H4 (cell line): Measurements from ENCODE around the gene ARSG. TPM values are rescaled to one million over a fixed set of nuclear protein-coding genes. Genes with fewer than 3 reads are reported as not detected.
"Not testable (repeated sequence)": the region's sequence is repeated elsewhere in the genome, so short reads cannot be mapped to it uniquely, and the experiment has no call there.

ENCODE experiments used
- DNase-seq: peaks from one replicate; pipeline ENCODE4 v3.0.0-alpha.2; 2015; ENCODE audit warnings: low spot score
- total RNA-seq: library from RNA; depleted of rRNA; stranded (reverse); fragments of >200 nt; shearing (Covaris generic); gene quantifications from 2 replicates; pipeline ENCODE4 v1.2.3, GENCODE V29; 2014; rRNA removed

Gene ARSG
- 1.3 and 5.9 TPM in 2 replicates for total RNA-seq

DNA sequence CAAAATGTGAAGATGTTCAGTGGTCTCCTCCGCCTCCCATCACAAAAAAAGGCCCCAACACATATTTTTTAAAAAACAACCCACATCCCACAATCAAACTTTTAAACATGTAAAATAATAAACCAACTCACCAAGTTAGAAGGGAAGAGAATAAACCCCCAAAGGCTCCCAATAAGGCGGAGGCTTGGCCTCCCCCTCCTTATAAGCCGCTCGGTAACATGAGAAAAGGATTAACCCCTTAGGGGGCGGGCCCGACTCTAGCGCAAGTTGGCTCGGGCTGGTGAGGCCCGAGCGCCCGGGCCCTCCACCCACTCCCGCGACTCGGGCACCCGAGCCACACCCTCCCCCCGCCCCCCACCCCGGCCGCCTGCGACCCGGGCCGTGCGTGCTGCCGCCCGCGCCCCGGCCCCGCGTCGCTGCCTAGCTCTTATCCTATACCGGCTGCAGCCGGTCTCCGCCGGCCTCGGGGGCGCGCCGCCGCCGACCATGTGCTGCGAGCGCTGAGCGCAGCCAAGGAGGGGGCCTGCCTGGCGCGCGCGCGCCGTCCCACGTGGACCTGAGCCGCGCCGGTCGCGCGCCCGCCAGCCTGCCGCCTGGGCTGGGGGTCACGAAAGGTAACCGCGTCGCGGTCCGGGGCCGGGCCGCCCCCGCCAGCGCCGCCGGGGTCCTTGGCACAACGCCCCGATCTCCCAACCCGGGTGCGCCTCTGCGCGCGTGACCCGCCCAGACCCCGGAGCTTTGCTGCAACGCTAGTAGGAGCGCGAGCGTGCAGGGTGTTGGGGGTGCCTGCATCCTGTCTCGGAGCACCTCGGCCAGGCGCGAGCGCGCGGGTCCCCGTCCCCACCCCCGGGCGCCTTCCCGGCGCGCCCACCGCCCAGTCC lies at the start of gene ARSG, which contains the start of gene SLC16A6:
Gene ARSG, plus strand, starts transcription at position 541 of the 881 bp plus-strand sequence. CDS start 15,999 bp downstream, outside the sequence.
Gene SLC16A6, minus strand, starts transcription at position 173 of the 881 bp plus-strand sequence. CDS start 12,807 bp downstream, outside the sequence.
- peak; percentile 56 for DNase-seq

DNA sequence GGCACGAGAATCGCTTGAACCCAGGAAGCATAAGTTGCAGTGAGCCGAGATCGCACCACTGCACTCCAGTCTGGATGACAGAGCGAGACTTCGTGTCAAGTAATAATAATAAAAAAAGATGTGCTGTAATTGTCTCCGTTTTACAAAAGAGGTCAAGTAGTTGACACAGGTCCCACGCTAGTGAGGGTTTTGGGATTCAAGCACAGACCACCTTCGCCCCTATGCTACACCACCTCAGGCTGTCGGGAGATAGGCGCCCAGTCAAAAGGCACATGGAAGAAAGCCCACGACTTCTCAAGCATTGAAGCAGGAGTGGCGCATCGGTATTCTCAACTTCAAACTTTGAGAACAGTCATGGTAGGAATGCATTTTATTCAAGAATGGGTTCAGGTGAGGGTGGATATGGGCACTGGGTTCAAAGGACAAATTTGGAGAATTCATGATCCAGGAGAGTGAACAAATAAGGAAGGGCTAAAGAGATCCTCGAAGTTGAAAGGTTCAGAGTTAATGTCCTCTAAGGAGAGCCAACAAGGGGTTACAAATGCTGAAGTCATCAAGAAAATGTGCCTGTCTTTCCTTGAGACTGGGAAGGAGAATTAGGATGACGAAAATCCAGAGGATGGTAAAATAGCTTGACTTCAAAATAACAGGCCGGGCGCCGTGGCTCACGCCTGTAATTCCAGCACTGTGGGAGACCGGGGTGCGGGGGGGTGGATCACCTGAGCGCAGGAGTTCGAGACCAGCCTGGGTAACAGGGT lies 44.8 kb upstream of the ARSG start:
- no peak for DNase-seq

DNA sequence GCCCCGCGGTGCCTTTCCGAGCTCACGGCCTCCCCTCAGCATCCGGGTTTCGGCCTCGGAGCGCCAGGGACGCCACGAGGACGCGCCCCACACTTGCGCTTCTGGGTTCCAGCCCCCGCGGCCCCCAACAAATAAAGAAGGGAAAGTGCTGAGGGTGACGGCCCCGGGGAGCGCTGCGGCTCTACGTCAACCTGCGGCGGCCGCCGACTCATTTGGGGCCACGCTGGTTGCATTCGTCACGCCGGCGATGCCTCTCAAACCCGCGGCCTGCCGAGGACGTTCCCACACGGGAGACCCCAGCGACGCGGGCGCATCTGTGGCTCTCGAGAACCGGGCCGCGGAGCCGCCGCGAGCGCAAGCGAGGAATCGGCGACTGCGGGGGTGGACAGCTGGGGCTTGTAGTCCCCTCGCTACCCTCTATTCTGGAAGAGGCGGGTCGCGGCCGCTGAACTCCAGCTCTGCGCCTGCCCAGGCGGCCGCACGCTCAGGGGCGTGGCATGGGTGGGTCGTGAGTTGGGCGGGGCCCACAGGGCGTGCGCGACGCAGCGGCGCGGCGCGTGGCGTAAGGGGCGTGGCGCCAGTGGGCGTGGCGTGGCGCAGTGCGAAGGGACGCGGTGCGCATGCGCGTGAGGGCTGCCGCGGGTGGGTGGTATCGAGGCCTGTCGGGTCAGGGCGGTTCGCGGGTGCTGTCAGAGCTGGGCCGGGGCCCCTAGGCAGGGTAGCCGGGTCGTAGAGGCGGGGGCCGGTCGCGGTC lies 43.7 kb upstream of the ARSG start, which contains the start of gene AMZ2:
Gene AMZ2, plus strand, starts transcription at position 599 of the 754 bp plus-strand sequence. CDS start 2,145 bp downstream, outside the sequence.
- DNase-seq, result peak; percentile 90

DNA sequence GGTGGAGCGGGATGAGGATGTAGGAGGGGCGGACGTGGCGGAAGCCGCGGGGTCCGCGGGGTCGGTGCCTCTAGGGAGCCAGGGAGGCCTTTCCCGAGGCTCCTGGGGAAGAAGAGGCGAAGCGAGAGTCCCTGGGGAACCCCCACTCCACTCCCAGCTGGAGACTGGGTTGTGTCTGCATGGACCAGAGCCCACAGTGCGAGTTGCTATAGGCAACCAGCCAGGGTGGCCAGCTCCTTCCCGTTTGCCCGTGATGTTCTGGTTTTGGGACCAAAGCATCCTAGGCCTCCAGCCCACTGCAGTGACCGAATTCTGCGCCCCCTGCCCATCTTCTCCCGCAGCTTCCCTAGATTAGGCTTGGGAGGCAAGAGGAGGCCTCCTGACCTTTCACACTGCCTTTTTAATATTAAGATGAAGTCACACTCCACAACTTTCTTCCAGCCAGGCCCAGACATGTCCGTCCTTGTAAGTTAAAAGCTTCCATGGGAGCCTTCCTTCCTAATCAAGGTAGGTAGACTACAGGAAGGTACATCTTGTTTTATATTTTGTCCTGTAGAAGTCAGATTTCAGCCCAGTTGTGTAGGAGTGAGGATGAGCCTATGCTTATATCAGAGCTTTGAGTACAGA lies 43.0 kb upstream of the ARSG start:
- no peak for DNase-seq

DNA sequence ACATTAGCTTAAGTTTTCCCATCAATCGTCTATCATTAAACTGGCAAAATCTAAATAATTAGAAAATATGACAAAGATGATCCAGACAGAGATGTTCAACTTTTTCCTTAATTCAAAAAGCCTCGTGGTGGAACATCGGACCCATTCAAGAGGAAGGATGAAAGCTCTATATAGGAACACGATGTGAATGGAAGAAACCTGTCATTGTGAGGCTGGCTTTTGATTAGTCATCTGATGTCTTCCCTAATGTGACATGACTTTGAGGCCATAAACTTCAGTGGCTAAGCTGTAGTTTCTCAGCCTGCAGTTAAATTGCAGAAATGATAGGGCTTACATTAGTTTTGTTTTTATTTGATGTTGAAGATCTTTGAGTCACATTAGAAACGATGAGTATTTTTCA lies 42.4 kb upstream of the ARSG start:
- no peak for DNase-seq

DNA sequence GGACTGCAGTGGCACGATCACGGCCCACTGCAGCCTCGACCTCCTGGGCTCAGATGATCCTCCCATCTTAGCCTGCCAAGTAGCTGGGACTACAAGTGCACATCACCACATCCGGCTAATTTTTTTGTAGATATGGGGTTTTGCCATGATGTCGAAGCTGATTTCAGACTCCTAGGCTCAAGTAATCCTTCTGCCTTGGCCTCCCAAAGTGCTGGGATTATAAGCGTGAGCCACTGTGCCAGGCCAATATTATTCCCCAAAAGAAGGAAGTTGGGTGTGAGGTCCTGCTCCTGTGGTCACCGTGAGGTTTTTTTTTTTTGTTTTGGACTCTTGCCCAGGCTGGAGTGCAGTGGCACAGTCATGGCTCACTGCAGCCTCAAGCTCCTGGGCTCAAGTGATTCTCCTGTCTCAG lies 41.9 kb upstream of the ARSG start:
- no peak for DNase-seq

DNA sequence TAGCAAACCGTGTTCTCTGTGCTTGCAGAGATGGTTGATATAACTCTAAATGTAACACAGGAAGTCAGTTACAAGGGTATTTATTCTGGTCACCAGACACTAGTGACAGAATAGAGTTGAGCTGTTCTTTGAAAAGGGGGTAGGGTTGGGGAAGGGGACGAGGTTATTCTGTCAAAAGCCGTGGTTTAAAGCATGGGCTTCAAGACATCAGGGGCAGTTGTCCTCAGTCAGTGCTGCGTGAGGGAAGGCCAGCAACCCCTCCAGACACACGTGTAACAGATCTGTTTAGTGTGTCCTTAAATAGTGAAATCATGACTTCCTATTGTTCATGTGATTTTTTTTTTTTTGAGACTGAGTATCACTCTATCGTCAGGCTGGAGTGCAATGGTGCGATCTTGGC lies 37.9 kb upstream of the ARSG start:
- not testable (repeated sequence) for DNase-seq

DNA sequence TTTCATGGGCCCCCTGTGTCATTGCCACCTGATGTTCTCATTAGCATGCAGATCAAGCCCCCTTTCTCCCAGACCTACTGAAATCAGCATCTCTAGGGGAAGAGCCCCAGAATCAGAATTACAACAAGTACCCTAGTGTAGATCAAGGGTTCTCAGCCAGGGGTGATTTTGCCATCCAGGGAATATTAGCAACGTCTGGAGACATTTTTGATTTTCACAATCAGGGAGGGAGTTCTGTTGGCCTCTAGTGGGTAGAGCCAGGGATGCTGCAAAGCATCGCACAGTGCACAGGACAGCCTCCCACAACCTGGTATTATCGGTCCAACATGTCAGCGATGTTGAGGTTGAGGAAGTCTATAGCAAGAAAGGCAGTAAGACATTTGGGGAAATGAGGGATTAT lies 36.1 kb upstream of the ARSG start:
- DNase-seq, result no peak

DNA sequence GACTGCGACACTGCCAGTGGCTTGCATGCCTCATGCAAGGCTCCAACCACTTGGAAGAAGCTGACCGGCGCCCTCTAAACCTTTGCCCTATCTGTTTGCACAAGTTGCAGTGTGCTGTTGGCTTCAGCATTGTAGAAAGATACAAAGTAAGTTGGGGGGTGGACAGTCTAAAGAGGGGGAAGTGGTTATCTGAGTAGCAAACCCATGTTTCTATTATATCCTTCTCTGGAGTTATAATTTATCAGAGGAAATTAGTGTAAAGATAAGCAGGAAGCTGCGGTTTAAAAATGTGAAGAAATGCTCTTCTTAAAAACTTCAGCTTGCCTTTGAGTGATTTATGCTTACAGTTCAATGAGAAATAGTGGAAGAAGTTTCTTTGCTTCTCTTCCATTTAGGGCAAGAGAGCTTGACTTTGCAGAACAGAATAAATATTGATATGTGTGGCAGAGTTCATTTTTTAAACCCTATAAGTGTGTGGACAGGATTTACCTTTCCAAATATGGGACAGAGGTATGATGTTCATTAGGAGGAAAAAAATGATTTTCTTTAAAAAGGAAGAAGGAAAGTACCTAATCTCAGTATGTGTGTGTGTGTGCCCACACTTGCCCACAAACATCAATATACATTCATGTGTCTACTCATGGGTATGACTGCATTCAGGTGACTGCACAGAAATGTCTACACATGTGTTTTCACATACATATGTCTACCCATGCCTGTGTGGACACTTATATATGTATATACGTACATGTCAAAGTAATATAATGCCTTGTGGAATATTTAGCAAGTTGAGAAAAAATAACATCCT lies 35.4 kb upstream of the ARSG start:
- DNase-seq, result no peak

DNA sequence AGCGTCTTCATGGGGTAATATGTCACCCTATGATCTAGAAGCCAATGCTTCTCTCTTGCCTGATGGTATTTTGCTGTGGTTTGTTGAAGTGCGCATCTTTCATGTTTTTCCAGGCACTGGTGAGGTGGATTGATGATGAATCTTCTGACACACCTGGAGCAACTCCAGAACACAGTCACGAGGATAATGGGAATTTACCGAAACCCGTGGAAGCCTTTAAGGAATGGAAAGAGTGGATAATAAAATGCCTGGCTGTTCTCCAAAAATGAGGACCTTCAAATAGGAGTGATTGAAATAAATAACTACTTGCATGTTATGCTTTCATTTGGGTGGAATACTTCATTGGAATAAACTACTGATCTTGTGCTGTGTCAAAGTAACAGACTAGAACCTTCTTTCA lies 34.6 kb upstream of the ARSG start:
- not testable (repeated sequence) for DNase-seq

DNA sequence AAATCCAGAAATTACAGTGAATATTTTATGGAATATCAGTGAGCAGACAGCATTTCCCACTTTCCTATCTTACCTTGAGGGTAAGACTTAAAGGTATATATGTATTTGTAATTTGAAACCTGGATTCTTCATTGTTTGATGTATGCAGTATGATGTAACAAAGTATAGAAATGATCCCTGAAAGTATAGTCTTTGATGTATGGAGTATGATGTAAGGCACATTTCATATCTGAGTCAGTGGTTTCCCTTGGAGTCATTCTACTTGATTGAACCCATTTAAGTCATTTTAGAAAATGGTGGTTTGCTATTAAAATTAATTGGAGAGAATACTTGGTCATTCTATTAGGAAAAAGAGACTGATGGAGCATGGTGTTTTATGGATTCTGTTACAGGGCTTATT lies 33.4 kb upstream of the ARSG start:
- DNase-seq, result no peak

DNA sequence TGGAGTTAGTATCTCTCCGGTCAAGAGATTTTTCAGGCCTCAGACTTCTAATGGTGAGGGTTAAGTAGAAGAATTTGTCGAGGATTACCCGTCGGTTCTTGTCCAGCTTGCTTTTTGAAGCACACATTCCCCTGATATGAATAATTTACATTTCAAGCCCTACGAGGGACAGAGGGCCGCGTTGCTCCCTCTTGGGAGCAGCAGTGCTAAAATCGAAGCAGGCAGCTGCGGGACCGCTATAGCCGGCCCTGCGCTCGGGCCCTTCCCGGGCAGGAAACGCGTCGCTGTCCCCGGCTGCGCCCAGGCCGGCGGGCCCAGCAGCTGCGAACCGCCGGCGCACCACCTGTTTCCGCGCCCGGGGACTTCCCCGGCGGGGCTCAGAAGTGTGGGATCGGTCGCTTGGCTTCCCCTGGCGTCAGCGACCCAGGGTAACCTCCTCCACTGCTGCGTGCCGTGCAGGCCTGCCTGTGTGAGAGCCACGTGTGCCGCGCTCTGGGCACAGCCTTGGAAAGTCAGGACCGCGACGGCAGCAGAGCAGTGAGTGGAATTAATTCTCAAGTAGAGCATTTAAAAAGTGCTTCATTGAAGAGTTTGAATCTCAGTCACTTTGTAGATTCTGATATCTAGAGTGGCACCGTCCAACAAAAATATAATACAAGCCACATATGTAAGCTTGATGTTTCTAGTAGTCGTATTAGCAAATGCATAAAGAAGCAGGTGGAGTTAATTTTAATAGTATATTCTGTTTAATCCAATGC lies 32.2 kb upstream of the ARSG start:
- DNase-seq, result not testable (repeated sequence)

DNA sequence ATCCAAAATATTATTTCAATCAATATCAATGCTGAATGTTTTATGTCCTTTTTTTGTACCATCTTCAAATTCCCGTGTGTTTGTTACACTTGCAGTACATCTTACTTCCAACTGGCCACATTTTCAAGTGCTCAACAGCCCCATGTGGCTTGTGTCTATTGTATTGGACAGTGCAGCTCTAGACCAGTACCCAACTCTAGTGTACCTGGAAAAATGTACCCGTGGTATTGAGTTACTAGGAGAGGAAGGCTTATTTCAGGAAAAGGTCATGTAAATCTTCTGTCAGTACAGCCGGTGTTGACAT lies 31.7 kb upstream of the ARSG start:
- DNase-seq, result not testable (repeated sequence)

DNA sequence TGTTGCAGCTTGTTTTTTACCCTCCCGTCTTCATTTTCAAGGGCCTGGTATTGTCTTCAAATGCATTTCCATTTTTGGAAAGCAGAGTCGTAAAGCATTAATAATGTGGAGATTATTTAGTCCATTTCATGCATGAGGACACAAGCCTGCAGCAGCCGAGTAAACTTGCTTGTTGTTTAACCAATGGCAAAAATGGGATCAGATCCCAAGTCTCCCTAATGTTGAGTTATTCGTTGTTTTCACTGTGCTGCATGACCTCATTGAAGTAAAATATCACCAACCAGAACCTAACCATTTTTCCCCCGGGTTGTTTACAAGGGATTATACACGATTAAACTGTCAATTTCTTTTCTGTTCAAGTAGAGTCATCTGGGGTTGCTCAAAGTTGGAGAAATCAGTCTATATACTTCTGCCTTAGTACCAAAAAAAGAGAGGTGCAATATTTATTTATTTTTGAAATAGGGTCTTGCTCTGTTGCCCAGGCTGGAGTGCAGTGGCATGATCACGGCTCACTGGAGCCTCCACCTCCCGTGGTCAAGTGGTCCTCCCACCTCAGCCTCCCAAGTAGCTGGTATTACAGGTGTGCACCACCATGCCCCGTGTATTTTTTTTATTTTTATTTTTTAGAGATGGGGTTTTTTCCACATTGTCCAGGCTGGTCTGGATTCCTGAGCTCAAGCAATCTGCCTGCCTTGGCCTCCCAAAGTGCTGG lies 31.1 kb upstream of the ARSG start:
- DNase-seq, result no peak

DNA sequence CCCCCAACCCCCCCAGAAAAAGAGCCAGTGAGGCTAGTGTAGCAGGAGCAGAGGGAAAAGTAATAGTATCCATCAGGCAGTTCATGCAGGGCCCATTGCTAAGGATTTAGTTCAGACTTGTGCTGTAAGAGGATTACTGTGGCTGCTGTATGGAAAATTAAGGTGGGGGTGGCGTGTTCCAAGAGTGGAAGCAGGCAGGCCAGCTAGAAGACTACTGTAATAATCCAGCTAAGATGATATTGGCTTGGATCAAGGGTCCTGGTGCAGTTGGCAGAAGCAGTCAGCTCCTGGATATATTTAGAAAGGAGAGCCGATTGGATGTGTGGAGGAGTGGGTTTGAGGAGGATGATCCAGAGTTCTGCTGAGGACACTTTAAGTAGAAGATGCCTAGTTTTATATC lies 28.8 kb upstream of the ARSG start:
- DNase-seq, result not testable (repeated sequence)

DNA sequence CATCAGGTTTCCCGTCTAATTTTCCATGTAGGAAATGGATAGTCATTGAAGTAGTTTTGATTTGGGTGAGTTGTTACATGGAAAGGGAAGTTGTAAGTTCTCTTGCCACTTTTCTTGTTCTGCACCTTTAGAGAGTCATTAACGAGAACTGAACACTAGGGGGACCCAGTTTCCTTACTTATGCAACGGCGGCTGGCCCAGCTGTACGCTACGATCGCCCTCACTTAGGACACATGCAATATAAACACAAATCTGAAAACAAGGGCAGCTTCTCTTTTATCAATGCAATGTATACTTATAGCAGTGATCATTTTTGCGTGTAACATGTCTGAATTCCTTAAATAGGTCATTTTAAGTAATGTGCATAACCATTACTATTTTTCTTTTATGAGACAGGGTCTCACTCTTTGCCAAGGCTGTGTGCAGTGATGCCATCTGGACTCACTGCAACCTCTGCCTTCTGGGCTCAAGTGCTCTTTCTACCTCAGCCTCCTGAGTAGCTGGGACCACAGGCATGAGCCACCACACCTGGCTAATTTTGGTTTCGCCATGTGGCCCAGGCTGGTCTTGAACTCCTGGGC lies 28.1 kb upstream of the ARSG start:
- not testable (repeated sequence) for DNase-seq

DNA sequence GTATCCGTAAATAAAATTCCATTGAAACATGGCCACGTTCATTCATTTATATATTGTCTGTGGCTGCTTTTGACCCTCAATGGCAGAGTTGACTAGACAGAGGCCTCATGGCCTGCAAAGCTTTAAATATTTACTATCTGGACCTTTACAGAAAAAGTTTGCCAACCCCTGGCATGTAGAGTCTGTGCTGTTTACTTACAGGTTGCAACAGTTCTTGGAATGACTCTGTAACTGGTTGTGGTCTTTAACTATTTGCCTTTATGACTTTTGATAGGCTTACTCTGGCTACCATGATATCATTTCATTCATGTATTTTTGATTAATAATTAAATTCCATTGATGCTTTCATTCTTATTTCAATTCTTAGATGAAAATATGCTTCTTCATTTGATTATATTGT lies 25.5 kb upstream of the ARSG start:
- not testable (repeated sequence) for DNase-seq

DNA sequence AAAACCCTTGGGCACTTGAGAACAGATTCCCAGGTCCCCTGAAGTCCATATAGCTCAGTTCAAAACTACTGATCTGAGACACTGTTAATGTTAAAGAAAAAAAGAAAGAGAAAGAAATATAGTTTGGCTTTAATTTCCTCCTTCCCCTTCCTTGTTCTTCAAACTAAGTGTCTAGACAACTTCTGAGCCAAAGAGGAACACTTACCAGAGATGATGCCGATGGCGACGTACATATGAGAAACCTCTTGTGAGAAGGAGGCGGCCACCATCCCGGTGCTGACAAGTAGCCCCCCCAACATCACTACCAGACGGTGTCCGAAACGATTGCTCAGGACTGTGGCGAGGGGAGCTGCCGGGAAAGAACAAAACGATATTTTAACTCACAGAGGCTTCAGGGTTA lies 17.6 kb upstream of the ARSG start:
- no peak for DNase-seq

DNA sequence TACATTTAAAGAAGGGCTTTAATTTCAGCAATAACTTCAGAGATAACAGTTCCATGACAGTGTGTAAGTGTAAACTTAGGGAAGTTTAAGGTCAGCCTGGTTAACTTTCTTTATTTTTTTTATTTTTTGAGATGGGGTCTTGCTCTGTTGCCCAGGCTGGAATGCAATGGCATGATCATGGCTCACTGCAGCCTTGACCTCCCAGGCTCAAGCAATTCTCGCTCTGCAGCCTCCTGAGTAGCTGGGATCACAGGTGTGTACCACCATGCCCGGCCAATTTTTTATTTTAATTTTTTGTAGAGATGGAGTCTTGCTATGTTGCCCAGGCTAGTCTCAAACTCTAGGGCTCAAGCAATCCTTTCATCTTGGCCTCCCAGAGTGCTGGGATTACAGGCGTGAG lies 15.0 kb upstream of the ARSG start:
- DNase-seq, result not testable (repeated sequence)
